ENCODE results near the gene OR4F16. TPM values are rescaled to one million over a fixed set of nuclear protein-coding genes. Genes with fewer than 3 reads are reported as not detected.
"Not testable (repeated sequence)": the region's sequence is repeated elsewhere in the genome, so short reads cannot be mapped to it uniquely, and the experiment has no call there.

OR4F16 gene
- not detected for total RNA-seq

- H3K9me3 Mint-ChIP-seq; H3K27me3 Mint-ChIP-seq (ENCODE audit: low read depth); DNase-seq; ATAC-seq; H3K4me3 Mint-ChIP-seq; H3K36me3 Mint-ChIP-seq (ENCODE audit: insufficient read depth); H3K4me1 Mint-ChIP-seq (ENCODE audit: low read depth): not testable (repeated sequence)
These were observed at the start of gene OR4F16 for GRCh38 chr1:686554-686953. TSS of gene OR4F16 (minus strand) at chr1:686654. CDS start at chr1:686654, 0 bp downstream.

- ATAC-seq; H3K36me3 Mint-ChIP-seq (ENCODE audit: insufficient read depth); H3K9me3 Mint-ChIP-seq; H3K27me3 Mint-ChIP-seq (ENCODE audit: low read depth); DNase-seq; H3K4me3 Mint-ChIP-seq; H3K4me1 Mint-ChIP-seq (ENCODE audit: low read depth): not testable (repeated sequence)
These were observed 47.2 kb upstream of the OR4F16 start for GRCh38 chr1:733649-734048.

GRCh38 chr1:727040-727439 is 40.6 kb upstream of the OR4F16 start:
- not testable (repeated sequence) for H3K9me3 Mint-ChIP-seq; ATAC-seq; H3K27me3 Mint-ChIP-seq (ENCODE audit: low read depth); H3K36me3 Mint-ChIP-seq (ENCODE audit: insufficient read depth); H3K4me3 Mint-ChIP-seq; H3K4me1 Mint-ChIP-seq (ENCODE audit: low read depth); DNase-seq

Other genes with a start within 250 kb of the OR4F16 start
- gene OR4F29, start 235.0 kb downstream of the OR4F16 start, total RNA-seq, result not detected
- not detected for gene SAMD11, start 237.3 kb upstream of the OR4F16 start, total RNA-seq

Data from activated T-cell treated with anti-CD3 and anti-CD28 coated beads, Interleukin-2, amount 50 U/mL, for 4 hours (primary cell).